ENCODE data around the gene SRM. TPM values are rescaled to one million over a fixed set of nuclear protein-coding genes. Genes with fewer than 3 reads are reported as not detected.

The SRM gene
- total RNA-seq, 1 donor from 2014 or later: 92.6 TPM

GRCh38 chr1:11013160-11013531, 46.7 kb downstream of the SRM start:
- no peak for TF ChIP-seq CTCF (conservative IDR thresholded peaks at IDR 0.05)
- no peaks in the 10 kb centered on the region for H3K9me3 Mint-ChIP-seq
- H3K27me3 Mint-ChIP-seq: no peaks in the 10 kb centered on the region
- H3K4me3 Mint-ChIP-seq: peak overlapping the region; percentile 91
- no peak for DNase-seq (ENCODE audit: extremely low spot score, unreplicated experiment)
- peaks cover 11% of the 10 kb centered on the region for H3K4me1 Mint-ChIP-seq (ENCODE audit: unreplicated experiment)
- H3K36me3 Mint-ChIP-seq: peaks cover 21% of the 10 kb centered on the region
- H3K27ac Mint-ChIP-seq: peak overlapping the region; percentile 89

GRCh38 chr1:11012260-11013159, 47.3 kb downstream of the SRM start, which contains the start of gene TARDBP:
Gene TARDBP, plus strand, starts transcription at chr1:11012654. Its CDS starts 1,074 bp downstream, at chr1:11013728.
- peaks cover 11% of the 10 kb centered on the region for H3K4me1 Mint-ChIP-seq (ENCODE audit: unreplicated experiment)
- no peaks in the 10 kb centered on the region for H3K9me3 Mint-ChIP-seq
- peak within 1 kb of the TSS; percentile 92 for H3K4me3 Mint-ChIP-seq
- no peaks in the 10 kb centered on the region for H3K27me3 Mint-ChIP-seq
- H3K36me3 Mint-ChIP-seq: peaks cover 21% of the 10 kb centered on the region
- DNase-seq (ENCODE audit: extremely low spot score, unreplicated experiment): peak; percentile 92
- TF ChIP-seq CTCF (conservative IDR thresholded peaks at IDR 0.05): no peak
- peak within 1 kb of the TSS; percentile 98 for H3K27ac Mint-ChIP-seq

Other genes with a start within 250 kb of the SRM start
- gene TARDBP, start 47.4 kb downstream of the SRM start, total RNA-seq (ENCODE audit: low replicate concordance): 153 and 188 TPM in 2 replicates
- 0.29 and 0.34 TPM in 2 replicates for gene MASP2, start 12.8 kb downstream of the SRM start, total RNA-seq (ENCODE audit: low replicate concordance)
- 63.5 and 81.8 TPM in 2 replicates for gene EXOSC10, start 39.9 kb upstream of the SRM start, total RNA-seq (ENCODE audit: low replicate concordance)
- gene ANGPTL7, start 129.3 kb upstream of the SRM start, total RNA-seq (ENCODE audit: low replicate concordance): 0.70 TPM in 1 of 2 replicates, not detected in the other
- 41.5 and 53.0 TPM in 2 replicates for gene MTOR, start 202.5 kb upstream of the SRM start, total RNA-seq (ENCODE audit: low replicate concordance)
- 10.2 and 17.1 TPM in 2 replicates for gene UBIAD1, start 213.2 kb upstream of the SRM start, total RNA-seq (ENCODE audit: low replicate concordance)